GM23338 (cell line): Measurements from ENCODE around the gene TTC33. TPM values are rescaled to one million over a fixed set of nuclear protein-coding genes. Genes with fewer than 3 reads are reported as not detected.

ENCODE experiments used
- ATAC-seq: fragments of 200-7000 bp; cut with Tn5 transposase; 3 replicates; pipeline ENCODE4 v1.9.1; 2020
- DNase-seq: peaks from one replicate; pipeline ENCODE4 v3.0.0-alpha.2; 2015; ENCODE audit warnings: low spot score
- H2AFZ ChIP-seq: fragments of 200-600 bp; sonication (generic); 2 replicates; pipeline ENCODE4 v1.8.0; 2016; ENCODE audit warnings: antibody characterized with exemption, mild to moderate bottlenecking, moderate library complexity
- H3F3A ChIP-seq: fragments of 200-600 bp; sonication (generic); replicated peaks from 2 replicates; pipeline ENCODE4 v1.8.0; 2017; ENCODE audit warnings: antibody characterized with exemption, mixed run types, low read depth
- H3K27ac ChIP-seq: fragments of 200-600 bp; sonication (generic); 2 replicates; pipeline ENCODE4 v1.6.1; 2016; ENCODE audit warnings: low read depth
- H3K27me3 ChIP-seq: fragments of 200-600 bp; sonication (generic); 2 replicates; pipeline ENCODE4 v1.8.0; 2016; ENCODE audit warnings: mild to moderate bottlenecking, mixed run types, moderate library complexity; ENCODE audit not compliant: insufficient read depth
- H3K36me3 ChIP-seq: fragments of 200-600 bp; sonication (generic); 2 replicates; pipeline ENCODE4 v1.8.0; 2016; ENCODE audit warnings: mild to moderate bottlenecking; ENCODE audit not compliant: insufficient read depth
- H3K4me1 ChIP-seq: fragments of 200-600 bp; sonication (generic); 2 replicates; pipeline ENCODE4 v1.8.0; 2016; ENCODE audit warnings: mild to moderate bottlenecking, moderate library complexity; ENCODE audit not compliant: insufficient read depth
- H3K4me2 ChIP-seq: fragments of 200-600 bp; sonication (generic); 2 replicates; pipeline ENCODE4 v1.7.1; 2017; ENCODE audit warnings: mixed run types
- H3K4me3 ChIP-seq: fragments of 200-600 bp; sonication (generic); 2 replicates; pipeline ENCODE4 v1.6.1; 2016; ENCODE audit warnings: mixed run types
- H3K79me2 ChIP-seq: fragments of 200-600 bp; sonication (generic); replicated peaks from 2 replicates; pipeline ENCODE4 v1.8.0; 2017; ENCODE audit warnings: mild to moderate bottlenecking; ENCODE audit not compliant: insufficient read depth
- H3K9me2 ChIP-seq: fragments of 200-600 bp; sonication (generic); 2 replicates; pipeline ENCODE4 v1.8.0; 2017; ENCODE audit not compliant: insufficient read depth
- H4K20me1 ChIP-seq: fragments of 200-600 bp; sonication (generic); replicated peaks from 2 replicates; pipeline ENCODE4 v1.8.0; 2017; ENCODE audit warnings: mild to moderate bottlenecking; ENCODE audit not compliant: insufficient read depth
- H3K27ac Mint-ChIP-seq: 2 replicates; pipeline ENCODE4 v1.8.0; 2020; ENCODE audit warnings: inconsistent platforms, mild to moderate bottlenecking, moderate library complexity, mixed read lengths
- H3K27me3 Mint-ChIP-seq: 3 replicates; pipeline ENCODE4 v1.8.0; 2022; ENCODE audit warnings: low read depth, mild to moderate bottlenecking, moderate library complexity, mixed read lengths, inconsistent platforms; ENCODE audit not compliant: insufficient read depth, poor library complexity
- H3K36me3 Mint-ChIP-seq: 3 replicates; pipeline ENCODE4 v1.8.0; 2021; ENCODE audit warnings: low read depth, mild to moderate bottlenecking, inconsistent platforms, moderate library complexity, mixed read lengths
- H3K4me1 Mint-ChIP-seq: 3 replicates; pipeline ENCODE4 v1.8.0; 2020; ENCODE audit warnings: mild to moderate bottlenecking, inconsistent platforms, mixed read lengths
- H3K4me3 Mint-ChIP-seq: 3 replicates; pipeline ENCODE4 v1.8.0; 2021; ENCODE audit warnings: moderate library complexity, mild to moderate bottlenecking, inconsistent platforms, mixed read lengths
- H3K9me3 Mint-ChIP-seq: 3 replicates; pipeline ENCODE4 v1.8.0; 2020; ENCODE audit warnings: moderate library complexity, mild to moderate bottlenecking, inconsistent platforms, mixed read lengths
- CREB1 ChIP-seq: fragments of 250-450 bp; sonication (Bioruptor Pico); IDR thresholded peaks from 2 replicates; pipeline ENCODE4 v1.5.0; 2020; ENCODE audit warnings: low read depth, mild to moderate bottlenecking, moderate library complexity
- CTCF ChIP-seq, 2 experiments: fragments of 200-600 bp in 1 of 2; sonication (generic) in 1 of 2; conservative IDR thresholded peaks; 2 replicates each; pipeline versions ENCODE4 v1.5.1 to v1.6.1; 2016 to 2017; ENCODE audit warnings: antibody characterized with exemption in 2 of 2, low read depth in 2 of 2, mild to moderate bottlenecking in 2 of 2, moderate library complexity in 1 of 2
- EZH2 ChIP-seq: fragments of 200-600 bp; sonication (generic); IDR thresholded peaks from one replicate; pipeline ENCODE4 v1.8.0; 2017; ENCODE audit warnings: antibody characterized with exemption, mild to moderate bottlenecking, low read depth; ENCODE audit not compliant: unreplicated experiment
- EZH2phosphoT487 ChIP-seq: fragments of 200-600 bp; sonication (generic); IDR thresholded peaks from one replicate; pipeline ENCODE4 v1.8.1; 2018; ENCODE audit warnings: antibody characterized with exemption; ENCODE audit not compliant: unreplicated experiment
- JUNB ChIP-seq: IDR thresholded peaks from one replicate; pipeline ENCODE4 v1.6.1; 2016; ENCODE audit warnings: antibody characterized with exemption; ENCODE audit not compliant: unreplicated experiment
- NANOG ChIP-seq: IDR thresholded peaks from 2 replicates; pipeline ENCODE4 v1.6.1; 2016; ENCODE audit warnings: antibody characterized with exemption, borderline replicate concordance
- POLR2AphosphoS5 ChIP-seq: IDR thresholded peaks from 2 replicates; pipeline ENCODE4 v1.6.1; 2016; ENCODE audit warnings: antibody characterized with exemption, low read depth
- REST ChIP-seq: IDR thresholded peaks from one replicate; pipeline ENCODE4 v1.6.1; 2018; ENCODE audit warnings: antibody characterized with exemption; ENCODE audit not compliant: unreplicated experiment
- STAT1 ChIP-seq: IDR thresholded peaks from one replicate; pipeline ENCODE4 v1.6.1; 2016; ENCODE audit warnings: antibody characterized with exemption; ENCODE audit not compliant: unreplicated experiment
- ZNF114 ChIP-seq: fragments of 250-450 bp; sonication (Bioruptor Pico); IDR thresholded peaks from 2 replicates; pipeline ENCODE4 v1.5.0; 2020; ENCODE audit warnings: mild to moderate bottlenecking, moderate library complexity
- ZNF331 ChIP-seq: fragments of 250-450 bp; sonication (Bioruptor Pico); IDR thresholded peaks from 2 replicates; pipeline ENCODE4 v1.5.0; 2020; ENCODE audit warnings: low read depth, mild to moderate bottlenecking, moderate library complexity
- ZNF462 ChIP-seq: fragments of 250-450 bp; sonication (Bioruptor Pico); IDR thresholded peaks from 2 replicates; pipeline ENCODE4 v1.5.0; 2020; ENCODE audit warnings: mild to moderate bottlenecking, moderate library complexity
- polyA plus RNA-seq: library from polyadenylated mRNA; unstranded; fragments of >200 nt; fragmentation: Nextera tagmentation; extraction: Ambion mirVana; gene quantifications from 2 replicates; pipeline ENCODE4 v1.2.1, GENCODE V29; 2016
- total RNA-seq: library from RNA; depleted of rRNA; stranded (reverse); fragments of >200 nt; shearing (Covaris generic); gene quantifications from 2 replicates; pipeline ENCODE4 v1.2.3, GENCODE V29; 2014

The TTC33 gene
- total and polyA plus RNA-seq, 2 experiments from 2014 or later, result 4.1 to 11.5 TPM

- no peaks in the 10 kb centered on the region for H3K79me2 ChIP-seq
- Mint-ChIP-seq H3K36me3 (no peaks in the 10 kb centered on the region), H3K27ac (no peak overlapping the region), H3K4me3 (no peak overlapping the region), H3K27me3 (peaks cover 3% of the 10 kb centered on the region), H3K9me3 (no peaks in the 10 kb centered on the region), H3K4me1 (no peaks in the 10 kb centered on the region)
- TF ChIP-seq CTCF (conservative IDR thresholded peaks at IDR 0.05; ENCODE audit: low read depth in 2 of 2) (no peak), EZH2 (no peak), EZH2phosphoT487 (no peak), CREB1 (CRISPR knock-in tag) (no peak), ZNF462 (CRISPR knock-in tag) (no peak), ZNF331 (CRISPR knock-in tag) (no peak), ZNF114 (CRISPR knock-in tag) (no peak), POLR2AphosphoS5 (no peak), STAT1 (no peak), NANOG (no peak), JUNB (no peak), REST (no peak)
- no peaks in the 10 kb centered on the region for H3K27me3 ChIP-seq
- no peak for ATAC-seq
- no peaks in the 10 kb centered on the region for H3F3A ChIP-seq
- no peaks in the 10 kb centered on the region for H3K4me1 ChIP-seq
- H2AFZ ChIP-seq, result no peak overlapping the region
- DNase-seq, result no peak
- no peak overlapping the region for H3K27ac ChIP-seq
- peaks cover 5% of the 10 kb centered on the region; the same call in 1 of the 2 replicates for H3K9me2 ChIP-seq
- H4K20me1 ChIP-seq, result no peaks in the 10 kb centered on the region
- H3K4me2 ChIP-seq, result no peak overlapping the region
- no peak overlapping the region for H3K4me3 ChIP-seq
- H3K36me3 ChIP-seq, result no peaks in the 10 kb centered on the region
These were observed 275.4 kb downstream of the TTC33 start for GRCh38 chr5:40480392-40480791.
